NCI-H748 treated with DMSO at 0.1 percent for 48 hours (cell line): ENCODE results near the gene CHRND.
"Not testable (repeated sequence)": the region's sequence is repeated elsewhere in the genome, so short reads cannot be mapped to it uniquely, and the experiment has no call there.

Experiments
- DNase-seq: peaks from one replicate; lab custom pipeline; 2025; lab: John Stamatoyannopoulos, UW

The CHRND gene

DNA sequence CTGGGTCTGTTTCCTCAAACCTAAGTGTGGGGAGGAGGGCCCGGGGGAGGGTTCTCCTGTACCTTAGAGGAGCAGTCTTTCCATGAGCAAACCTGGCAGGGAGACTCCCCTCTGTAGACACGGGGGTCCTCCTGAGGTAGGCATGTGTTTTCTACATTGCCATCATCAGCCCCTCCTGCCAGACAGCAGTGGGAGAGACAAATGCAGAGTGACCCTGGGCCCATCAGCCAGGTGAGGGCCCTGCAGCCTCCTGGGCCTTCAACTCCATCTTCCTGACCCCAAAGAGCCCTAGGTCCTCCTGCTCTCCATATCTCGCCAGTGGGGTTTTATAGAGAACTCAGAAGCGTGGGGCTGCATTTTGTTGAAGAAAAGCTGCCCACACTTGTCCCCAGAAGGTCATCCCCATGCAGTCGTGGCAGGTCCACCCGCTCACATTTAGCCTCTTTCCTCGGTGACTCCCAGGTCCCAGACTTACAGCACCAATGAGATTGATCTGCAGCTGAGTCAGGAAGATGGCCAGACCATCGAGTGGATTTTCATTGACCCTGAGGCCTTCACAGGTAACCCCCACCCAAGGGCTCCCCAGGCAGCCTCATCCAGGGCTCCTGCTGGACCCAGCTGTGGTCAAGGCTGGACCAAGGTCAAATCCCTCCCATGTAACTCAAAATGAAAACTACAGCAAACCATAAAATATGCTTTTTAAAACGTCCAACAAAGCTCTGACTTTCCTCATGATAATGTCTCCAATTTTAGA lies 16.2 kb downstream of the CHRND start:
- no peak for DNase-seq

DNA sequence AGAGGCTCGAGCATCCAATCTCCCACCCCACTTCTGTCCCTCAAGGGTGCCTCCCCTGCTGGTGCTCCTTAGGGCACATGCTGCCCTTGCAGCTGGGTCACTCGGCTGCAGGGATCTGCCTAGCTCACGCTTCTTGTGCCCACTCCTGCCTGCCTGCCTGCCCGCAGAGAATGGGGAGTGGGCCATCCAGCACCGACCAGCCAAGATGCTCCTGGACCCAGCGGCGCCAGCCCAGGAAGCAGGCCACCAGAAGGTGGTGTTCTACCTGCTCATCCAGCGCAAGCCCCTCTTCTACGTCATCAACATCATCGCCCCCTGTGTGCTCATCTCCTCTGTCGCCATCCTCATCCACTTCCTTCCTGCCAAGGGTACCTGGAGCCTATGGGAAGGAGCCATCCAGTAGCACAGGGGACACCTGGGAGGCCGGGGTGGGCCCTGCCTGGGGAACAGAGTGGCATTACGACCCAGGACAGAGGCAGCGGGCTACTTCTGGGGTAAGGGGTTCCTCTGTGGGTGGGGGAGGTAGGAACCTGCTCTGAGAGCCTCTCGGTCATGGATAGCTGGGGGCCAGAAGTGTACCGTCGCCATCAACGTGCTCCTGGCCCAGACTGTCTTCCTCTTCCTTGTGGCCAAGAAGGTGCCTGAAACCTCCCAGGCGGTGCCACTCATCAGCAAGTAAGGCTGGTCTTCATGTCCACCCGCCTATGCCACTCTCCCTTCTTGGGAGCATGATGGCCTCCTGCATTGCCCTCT lies 16.9 kb downstream of the CHRND start:
- no peak for DNase-seq

DNA sequence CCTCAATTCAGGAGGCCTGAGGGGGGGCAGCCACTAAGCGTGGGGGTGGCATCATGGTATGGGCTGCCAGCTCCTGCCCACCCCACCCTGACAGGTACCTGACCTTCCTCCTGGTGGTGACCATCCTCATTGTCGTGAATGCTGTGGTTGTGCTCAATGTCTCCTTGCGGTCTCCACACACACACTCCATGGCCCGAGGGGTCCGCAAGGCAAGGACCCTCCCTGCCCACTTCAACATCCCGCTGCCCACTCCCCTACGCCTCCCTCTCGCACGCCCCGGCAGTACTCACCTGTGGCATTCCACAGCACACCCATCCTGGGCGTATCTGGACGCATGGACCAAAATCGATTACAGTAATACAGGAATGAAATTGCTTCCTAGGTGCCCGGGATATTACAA lies 17.5 kb downstream of the CHRND start:
- DNase-seq: no peak

DNA sequence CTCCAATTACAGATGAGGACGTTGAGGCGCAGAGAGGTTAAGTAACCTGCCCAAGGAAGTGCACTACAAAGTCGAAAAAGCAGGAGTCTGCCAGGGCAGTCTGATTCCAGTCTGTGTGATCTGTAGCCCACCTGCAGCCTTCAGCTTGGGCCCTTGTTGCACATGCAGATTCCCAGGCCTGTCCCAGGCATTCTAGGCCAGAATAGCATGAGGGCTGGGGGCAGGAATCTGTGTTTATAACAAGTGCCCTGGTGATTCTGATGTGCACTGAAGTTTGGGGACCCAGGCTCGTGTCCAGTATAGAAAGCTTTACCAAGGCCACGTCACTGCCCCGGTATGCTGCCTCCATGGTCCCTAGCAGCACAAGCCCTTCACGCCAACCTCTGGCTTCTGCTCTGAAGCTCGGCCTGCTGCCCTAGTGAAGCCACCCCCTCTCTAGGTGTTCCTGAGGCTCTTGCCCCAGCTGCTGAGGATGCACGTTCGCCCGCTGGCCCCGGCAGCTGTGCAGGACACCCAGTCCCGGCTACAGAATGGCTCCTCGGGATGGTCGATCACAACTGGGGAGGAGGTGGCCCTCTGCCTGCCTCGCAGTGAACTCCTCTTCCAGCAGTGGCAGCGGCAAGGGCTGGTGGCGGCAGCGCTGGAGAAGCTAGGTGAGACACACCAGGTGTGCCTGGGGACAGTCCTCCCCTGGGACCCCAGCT lies 18.1 kb downstream of the CHRND start:
- DNase-seq: no peak

DNA sequence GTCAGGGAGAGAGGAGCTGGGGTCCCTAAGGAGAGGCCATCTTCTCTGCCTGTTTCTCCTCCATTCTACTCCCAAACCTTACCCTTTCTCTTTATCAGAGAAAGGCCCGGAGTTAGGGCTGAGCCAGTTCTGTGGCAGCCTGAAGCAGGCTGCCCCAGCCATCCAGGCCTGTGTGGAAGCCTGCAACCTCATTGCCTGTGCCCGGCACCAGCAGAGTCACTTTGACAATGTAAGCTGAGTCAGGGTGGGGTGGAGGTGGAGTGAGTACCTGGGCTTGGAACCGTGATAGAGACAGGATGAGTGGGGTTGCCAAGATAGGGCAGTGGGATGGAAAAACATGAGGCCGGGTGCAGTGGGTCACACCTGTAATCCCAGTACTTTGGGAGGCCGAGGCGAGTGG lies 18.7 kb downstream of the CHRND start:
- no peak for DNase-seq

DNA sequence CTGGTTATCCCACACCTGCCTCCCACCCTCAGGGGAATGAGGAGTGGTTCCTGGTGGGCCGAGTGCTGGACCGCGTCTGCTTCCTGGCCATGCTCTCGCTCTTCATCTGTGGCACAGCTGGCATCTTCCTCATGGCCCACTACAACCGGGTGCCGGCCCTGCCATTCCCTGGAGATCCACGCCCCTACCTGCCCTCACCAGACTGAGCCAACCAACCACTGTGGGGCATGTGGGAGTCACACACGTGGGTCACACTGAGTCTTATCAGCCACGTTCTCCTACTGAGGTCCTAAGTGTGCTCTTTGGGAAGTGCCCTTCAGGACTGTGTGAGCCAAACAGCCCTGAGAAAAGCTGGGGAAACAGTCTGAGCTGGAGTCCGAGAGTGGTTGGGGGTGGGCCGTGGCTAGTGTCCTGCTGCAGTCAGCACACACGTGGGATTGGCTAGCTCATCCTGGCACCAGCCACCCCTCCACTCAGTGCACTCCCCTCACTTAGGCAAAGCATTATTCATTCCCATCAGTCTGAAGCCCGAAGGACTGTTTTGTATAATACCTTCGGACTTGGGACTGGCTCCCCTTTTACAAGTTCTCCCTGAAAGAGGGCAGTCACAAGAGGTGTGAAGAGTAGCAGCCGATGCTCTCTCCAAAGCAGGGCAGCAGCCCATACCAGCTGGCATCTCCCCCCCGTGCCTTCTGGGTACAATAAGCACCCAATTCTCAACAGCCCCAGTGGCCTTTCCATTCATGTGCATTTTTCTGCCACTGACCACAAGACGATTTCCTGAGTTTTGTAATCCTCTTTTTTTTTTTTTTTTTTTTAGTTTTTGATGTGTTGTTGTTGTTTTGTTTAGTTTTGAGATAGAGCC lies 19.8 kb downstream of the CHRND start:
- no peak for DNase-seq

- DNase-seq: no peak
These were observed 22.0 kb downstream of the CHRND start for GRCh38 chr2:232547991-232548390.

- no peak for DNase-seq
These were observed 23.8 kb downstream of the CHRND start for GRCh38 chr2:232549655-232550353.

DNA sequence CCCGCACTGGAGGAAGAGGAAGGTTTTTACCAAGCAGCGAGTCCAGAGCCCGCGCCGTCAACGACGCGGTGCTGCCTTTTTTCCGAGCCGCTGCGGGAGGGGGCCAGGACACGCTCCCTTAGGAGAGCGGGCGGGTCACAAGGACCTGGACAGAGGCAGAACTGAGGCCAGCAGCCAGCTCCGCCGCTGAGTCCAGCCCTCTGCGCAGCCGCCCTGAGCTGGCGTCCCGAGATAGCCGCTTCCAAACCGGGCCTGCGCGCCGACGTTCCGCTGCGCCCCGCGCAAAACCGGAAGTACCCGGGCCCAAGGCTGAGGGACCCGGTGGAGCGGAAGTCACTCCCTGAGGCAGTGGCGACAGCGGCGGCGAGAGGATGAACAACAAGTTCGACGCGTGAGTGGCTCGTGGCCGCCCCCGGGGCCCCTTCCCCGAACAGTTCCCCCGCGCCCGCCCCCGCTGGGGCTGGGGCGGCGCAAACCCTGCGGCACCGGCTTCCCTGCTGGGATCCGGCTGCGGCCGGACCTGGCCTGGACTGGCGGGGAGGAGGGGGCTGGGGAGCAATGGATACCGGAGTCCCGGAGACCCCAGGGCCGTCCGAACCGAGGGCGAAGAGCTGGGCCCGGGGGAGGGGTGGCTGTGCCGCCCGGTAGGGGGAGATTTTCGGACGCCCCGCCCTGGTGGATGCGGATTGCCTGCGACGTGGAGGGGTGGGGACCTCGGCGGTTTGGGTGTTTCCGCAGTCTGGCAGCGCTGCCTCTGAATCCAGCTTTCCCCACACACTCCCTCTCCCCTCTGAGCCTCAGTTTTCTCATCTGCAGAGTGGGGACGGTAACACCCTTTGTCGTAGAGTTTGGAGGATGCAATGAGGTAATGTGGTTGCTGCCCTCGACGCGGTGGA lies 24.6 kb downstream of the CHRND start, which contains the start of the genes EIF4E2 and TIGD1:
TSS of gene EIF4E2 (plus strand) at position 336 of the 896 bp plus-strand sequence. CDS start at position 372, 36 bp downstream.
TSS of gene TIGD1 (minus strand) at position 204 of the 896 bp plus-strand sequence. CDS start 675 bp downstream, outside the sequence.
- DNase-seq: peak; percentile 80

- DNase-seq: no peak
These were observed 25.3 kb downstream of the CHRND start for GRCh38 chr2:232551250-232551638.

DNA sequence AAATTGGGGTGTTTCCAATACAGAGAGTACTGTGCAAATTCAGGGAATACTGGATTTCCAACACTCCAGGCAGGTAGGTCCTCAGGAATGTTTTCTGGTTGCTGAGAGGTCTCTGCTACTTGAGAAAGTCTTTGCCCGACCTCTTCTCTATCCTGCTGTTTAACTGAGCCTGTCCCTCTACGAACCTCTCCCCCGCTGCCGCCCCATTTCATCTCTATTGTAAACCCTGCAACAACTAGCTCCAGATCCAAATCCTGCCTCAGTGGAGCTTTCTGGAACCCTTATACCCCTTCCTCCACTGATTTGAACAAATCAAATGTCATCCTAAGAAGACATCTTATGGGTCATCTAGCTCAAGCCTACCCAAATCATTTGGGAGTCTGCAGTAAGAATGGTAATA lies 25.8 kb downstream of the CHRND start:
- DNase-seq: no peak

DNA sequence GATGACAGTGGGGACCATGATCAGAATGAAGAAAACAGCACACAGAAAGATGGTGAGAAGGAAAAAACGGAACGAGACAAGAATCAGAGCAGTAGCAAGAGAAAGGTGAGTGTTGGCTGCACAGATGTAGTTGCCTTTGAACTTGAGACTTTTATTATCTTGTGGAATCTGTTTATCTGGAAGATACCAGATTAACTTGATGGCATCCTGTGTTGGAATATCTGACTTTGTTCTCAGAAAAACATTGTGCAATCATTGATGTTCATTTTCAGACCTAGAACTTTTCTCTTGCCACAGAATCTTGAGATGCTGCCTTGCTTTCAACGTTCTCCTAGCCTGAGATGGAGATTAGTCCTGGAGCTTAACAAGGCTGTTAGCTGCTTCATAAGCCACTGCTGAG lies 30.5 kb downstream of the CHRND start:
- no peak for DNase-seq

DNA sequence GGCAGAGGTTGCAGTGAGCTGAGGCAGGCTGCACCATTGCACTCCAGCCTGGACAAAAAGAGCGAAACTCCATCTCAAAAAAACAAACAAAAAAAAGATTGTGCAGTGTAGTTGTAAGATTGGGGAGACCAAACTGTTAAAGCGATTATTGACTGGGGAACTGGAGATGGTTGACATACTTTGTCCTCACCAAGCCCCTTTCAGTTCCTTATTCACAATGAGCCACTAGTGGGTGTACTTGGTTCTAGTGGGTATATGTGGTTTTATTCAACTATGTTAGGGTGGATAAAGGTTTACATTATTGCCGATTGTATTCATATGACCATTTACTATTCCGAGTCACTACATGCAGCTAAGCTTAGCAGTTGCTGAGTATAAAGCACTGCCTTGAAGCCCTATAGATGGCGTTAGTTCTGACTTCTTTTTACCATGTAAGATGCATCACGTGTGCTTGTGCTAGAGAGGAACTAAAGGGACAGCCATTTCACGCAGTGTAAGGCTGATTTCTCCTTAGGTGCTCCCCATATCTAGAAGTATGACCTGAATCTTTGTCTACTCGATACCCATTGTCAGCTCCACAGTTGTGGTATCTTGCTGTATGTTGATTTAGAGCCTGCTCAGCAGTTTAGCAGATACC lies 36.7 kb downstream of the CHRND start:
- no peak for DNase-seq

GRCh38 chr2:232563580-232563979 lies 37.6 kb downstream of the CHRND start:
- no peak for DNase-seq

DNA sequence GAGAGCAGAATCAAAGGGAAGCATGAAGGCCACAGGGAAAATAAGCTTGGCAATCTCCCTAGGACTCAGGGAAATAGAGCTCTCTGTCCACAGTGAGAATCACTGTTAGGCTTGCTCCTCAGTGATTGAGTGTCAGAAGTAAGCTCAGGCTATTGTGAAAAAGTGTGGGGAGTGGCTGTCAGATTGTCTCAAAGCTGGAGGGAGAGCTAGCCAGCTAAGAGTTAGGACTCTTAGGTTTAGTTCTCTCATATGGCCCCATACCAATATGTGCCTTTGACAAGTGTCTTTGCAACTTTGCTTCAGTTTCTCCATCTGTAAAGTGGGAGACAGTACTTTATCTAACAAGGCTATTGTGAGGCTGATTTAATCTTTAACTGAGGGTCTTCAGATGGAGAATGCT lies 41.8 kb downstream of the CHRND start:
- no peak for DNase-seq

DNA sequence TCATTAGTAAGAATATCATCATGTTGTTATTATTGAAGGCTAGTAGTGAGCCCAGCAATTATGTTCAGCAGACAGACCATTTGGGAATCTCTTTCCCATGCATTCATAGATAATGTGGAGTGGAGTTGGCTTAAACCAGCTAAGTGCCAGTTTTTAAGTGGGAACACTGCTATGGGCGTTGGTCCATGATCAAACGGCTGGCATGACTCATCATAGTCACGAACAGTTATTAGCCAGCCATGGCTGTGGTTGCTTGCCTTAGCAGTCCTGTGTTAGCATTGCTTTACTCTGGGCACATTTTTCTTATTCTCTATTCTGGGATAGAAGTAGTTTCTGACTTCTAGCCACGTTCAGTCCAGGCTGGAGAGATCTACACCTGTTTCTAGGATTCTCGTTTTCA lies 42.2 kb downstream of the CHRND start:
- DNase-seq: no peak

DNA sequence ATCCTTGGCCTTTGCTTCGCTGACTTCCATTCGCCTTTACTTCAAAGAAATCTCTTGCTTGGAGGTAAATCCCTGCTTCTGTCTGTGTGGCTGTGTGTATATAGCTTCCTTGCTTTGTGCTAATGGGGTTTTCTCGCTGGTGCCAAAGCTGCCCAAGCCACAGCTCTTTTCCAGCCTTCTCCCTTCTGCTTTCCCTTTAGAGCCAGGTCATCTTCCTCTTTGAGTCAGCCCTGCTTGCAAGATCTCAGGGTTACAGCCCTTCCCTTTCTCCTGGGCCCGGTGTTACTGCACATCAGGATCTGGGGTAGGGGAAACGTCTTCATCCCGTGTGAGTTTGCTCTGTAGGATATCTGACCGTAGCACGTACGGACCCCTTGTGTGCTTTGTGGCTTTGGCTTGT lies 43.6 kb downstream of the CHRND start:
- DNase-seq: no peak

GRCh38 chr2:232570481-232570880 lies 44.5 kb downstream of the CHRND start:
- not testable (repeated sequence) for DNase-seq

DNA sequence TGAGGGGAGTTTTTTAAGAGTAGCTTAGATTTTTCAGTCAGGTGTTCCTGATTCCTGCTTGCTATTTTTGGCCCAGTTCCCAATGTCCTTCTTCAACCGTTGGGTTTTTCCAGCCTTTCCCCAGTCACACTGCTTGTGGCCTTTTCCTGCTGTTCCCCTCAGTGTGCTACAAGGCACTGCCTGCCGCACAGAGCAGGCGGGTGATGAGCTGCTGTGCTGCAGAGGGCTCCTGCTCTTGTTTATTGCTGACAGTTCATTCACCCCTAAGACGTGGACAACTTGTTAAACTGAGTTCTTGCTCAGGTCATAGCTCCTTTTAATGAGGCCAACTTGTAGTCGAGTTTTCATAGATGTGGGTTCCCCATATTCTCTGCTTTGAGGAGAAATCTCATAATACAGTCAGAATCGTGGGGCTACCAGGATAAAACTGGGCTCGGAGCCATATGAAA lies 45.1 kb downstream of the CHRND start:
- DNase-seq: no peak
